ENCODE results near the gene FYN. TPM values are rescaled to one million over a fixed set of nuclear protein-coding genes. Genes with fewer than 3 reads are reported as not detected.

FYN gene
- polyA plus RNA-seq, 1 donor (not counting 4 experiments of a cell fraction or from before 2014, with no cell fraction given), result 24.7 TPM

DNA sequence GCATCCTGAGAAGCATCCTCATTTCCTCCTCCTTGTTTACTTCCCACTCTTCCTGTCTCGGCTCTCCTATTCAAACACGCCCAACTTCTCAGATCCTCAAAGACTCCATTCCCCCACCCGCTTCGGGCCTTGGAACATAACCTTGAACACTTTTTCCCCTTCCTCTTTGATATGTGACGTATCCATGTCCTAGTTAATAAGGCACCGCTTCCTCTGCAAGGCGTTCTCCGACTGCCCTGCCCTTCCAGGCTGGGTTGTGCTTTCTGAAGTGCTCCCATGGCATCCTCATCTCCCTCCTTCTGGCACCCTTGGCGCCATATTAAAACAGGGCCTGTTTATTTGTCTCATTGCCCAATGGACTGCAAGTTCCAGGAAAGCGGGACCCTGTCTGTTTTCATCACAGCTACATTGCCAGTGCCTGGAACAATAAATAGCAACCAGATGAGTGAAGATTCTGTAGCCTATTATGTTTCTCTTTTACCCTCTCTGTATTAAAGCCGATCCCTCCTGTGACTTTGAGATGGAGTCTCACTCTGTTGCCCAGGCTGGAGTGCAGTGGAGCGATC lies 152.2 kb downstream of the FYN start:
- no peak overlapping the region for H3K27ac ChIP-seq (ENCODE audit: control insufficient read depth, insufficient read depth, low read length)
- FAIRE-seq, result no peak

DNA sequence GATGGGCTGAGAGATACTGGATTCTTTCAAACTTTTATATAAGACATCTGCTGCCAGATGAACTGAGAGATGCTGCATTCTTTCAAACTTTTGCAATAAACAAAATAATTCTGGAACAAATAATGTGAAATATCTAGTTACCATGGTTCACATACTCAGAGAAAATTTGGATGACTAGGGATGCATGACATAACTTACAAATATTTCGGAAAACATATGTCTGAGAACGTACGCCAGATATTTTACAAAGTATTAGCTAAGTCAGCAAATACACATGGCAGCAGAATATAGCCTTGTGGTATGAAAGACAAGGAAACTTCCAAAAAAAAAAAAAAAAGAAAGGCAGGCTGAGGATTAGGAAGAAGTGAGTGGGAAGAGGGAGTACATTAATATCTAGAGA lies 154.3 kb downstream of the FYN start:
- no peak overlapping the region for H3K4me2 ChIP-seq (ENCODE audit: control insufficient read depth, extremely low read depth, insufficient read depth, low read depth, low read length)
- H3K27me3 ChIP-seq (ENCODE audit: control insufficient read depth, extremely low read depth, insufficient read depth, low read length), result no peaks in the 10 kb centered on the region
- FAIRE-seq, result no peak
- dilution Hi-C loops (cut with MboI; ENCODE audit: extremely low pct_ligation_motif_present, low sequenced_read_pairs), result loop anchor here (25.0 kb wide), 1 partner anchor 243 kb away; no protein-coding TSS in a partner anchor
- no peak overlapping the region for H2AFZ ChIP-seq (ENCODE audit: control insufficient read depth, low read length)
- no peaks in the 10 kb centered on the region for H4K20me1 ChIP-seq (ENCODE audit: control insufficient read depth, extremely low read depth, insufficient read depth, low read length)
- no peak overlapping the region for H3K9ac ChIP-seq (ENCODE audit: control insufficient read depth, extremely low read depth, insufficient read depth, low read length)
- TF ChIP-seq CTCF (optimal IDR thresholded peaks at IDR 0.05 in 1 of 3, IDR thresholded peaks at IDR 0.05 in 1 of 3, conservative IDR thresholded peaks at IDR 0.05 in 1 of 3; ENCODE audit: extremely low read depth in 1 of 3, insufficient read depth in 2 of 3, low read length in 3 of 3) (no peak), EZH2 (IDR thresholded peaks at IDR 0.05; ENCODE audit: low read length) (no peak)
- peaks cover 0 to 13% of the 10 kb centered on the region in 2 experiments for H3K36me3 ChIP-seq (ENCODE audit: control insufficient read depth in 2 of 2, extremely low read depth in 1 of 2, insufficient read depth in 2 of 2, low read length in 2 of 2)
- H3K9me3 ChIP-seq (ENCODE audit: control insufficient read depth, low read depth, low read length), result no peaks in the 10 kb centered on the region
- no peak overlapping the region for H3K27ac ChIP-seq (ENCODE audit: control insufficient read depth, insufficient read depth, low read length)
- peaks cover 4% of the 10 kb centered on the region for H3K4me1 ChIP-seq (ENCODE audit: control insufficient read depth, extremely low read depth, insufficient read depth, low read length)
- no peaks in the 10 kb centered on the region for H3K79me2 ChIP-seq (ENCODE audit: control insufficient read depth, insufficient read depth, low read length)
- DNase-seq (ENCODE audit: low read depth, low spot score), result no peak
- H3K4me3 ChIP-seq (ENCODE audit: control insufficient read depth in 2 of 3, extremely low read depth in 1 of 3, insufficient read depth in 2 of 3, low read depth in 1 of 3, low read length in 3 of 3), result no peak overlapping the region
- H3K9me1 ChIP-seq (ENCODE audit: control insufficient read depth, extremely low read depth, insufficient read depth, low read length), result peaks cover 2% of the 10 kb centered on the region

More for the DNA sequence above, 152.2 kb downstream of the FYN start:
- Histone ChIP-seq H2AFZ (ENCODE audit: control insufficient read depth, low read length) (no peak overlapping the region), H3K36me3 (ENCODE audit: control insufficient read depth in 2 of 2, extremely low read depth in 1 of 2, insufficient read depth in 2 of 2, low read length in 2 of 2) (peaks cover 0 to 7% of the 10 kb centered on the region in 2 experiments), H3K4me2 (ENCODE audit: control insufficient read depth, extremely low read depth, insufficient read depth, low read depth, low read length) (no peak overlapping the region), H3K9me1 (ENCODE audit: control insufficient read depth, extremely low read depth, insufficient read depth, low read length) (peaks cover 2% of the 10 kb centered on the region), H3K4me1 (ENCODE audit: control insufficient read depth, extremely low read depth, insufficient read depth, low read length) (peaks cover 4% of the 10 kb centered on the region), H3K27me3 (ENCODE audit: control insufficient read depth, extremely low read depth, insufficient read depth, low read length) (no peaks in the 10 kb centered on the region), H3K4me3 (ENCODE audit: control insufficient read depth in 2 of 3, extremely low read depth in 1 of 3, insufficient read depth in 2 of 3, low read depth in 1 of 3, low read length in 3 of 3) (no peak overlapping the region), H3K9me3 (ENCODE audit: control insufficient read depth, low read depth, low read length) (no peaks in the 10 kb centered on the region), H3K79me2 (ENCODE audit: control insufficient read depth, insufficient read depth, low read length) (no peaks in the 10 kb centered on the region), H4K20me1 (ENCODE audit: control insufficient read depth, extremely low read depth, insufficient read depth, low read length) (no peaks in the 10 kb centered on the region), H3K9ac (ENCODE audit: control insufficient read depth, extremely low read depth, insufficient read depth, low read length) (no peak overlapping the region)
- TF ChIP-seq CTCF (optimal IDR thresholded peaks at IDR 0.05 in 1 of 3, IDR thresholded peaks at IDR 0.05 in 1 of 3, conservative IDR thresholded peaks at IDR 0.05 in 1 of 3; ENCODE audit: extremely low read depth in 1 of 3, insufficient read depth in 2 of 3, low read length in 3 of 3) (no peak), EZH2 (IDR thresholded peaks at IDR 0.05; ENCODE audit: low read length) (no peak)
- dilution Hi-C loops (cut with MboI; ENCODE audit: extremely low pct_ligation_motif_present, low sequenced_read_pairs), result loop anchor here (25.0 kb wide), 1 partner anchor 241 kb away; no protein-coding TSS in a partner anchor
- DNase-seq (ENCODE audit: low read depth, low spot score), result no peak
